Vagina (tissue), 2 donors: ENCODE data around the gene IL1RL1. TPM values are rescaled to one million over a fixed set of nuclear protein-coding genes. Genes with fewer than 3 reads are reported as not detected.

Experiments
- DNase-seq, 2 donors: peaks; one replicate each; pipeline ENCODE4 v3.0.0-alpha.2; 2017; ENCODE audit errors: extremely low spot score in 2 of 2
- H3K27ac ChIP-seq: fragments of 200-600 bp; sonication (generic); one replicate; pipeline ENCODE4 v1.5.1; 2019
- H3K27me3 ChIP-seq: fragments of 200-600 bp; sonication (generic); one replicate; pipeline ENCODE4 v1.5.1; 2019
- H3K36me3 ChIP-seq, 2 donors: fragments of 200-600 bp; sonication (generic); one replicate each; pipeline ENCODE4 v1.5.1; 2017 to 2019
- H3K4me1 ChIP-seq: fragments of 200-600 bp; sonication (generic); one replicate; pipeline ENCODE4 v1.5.1; 2019
- H3K4me3 ChIP-seq, 2 donors: fragments of 200-600 bp; sonication (generic); 1 replicate in 1 of 2; 2 replicates in 1 of 2; pipeline ENCODE4 v1.5.1; 2016 to 2019
- H3K9me3 ChIP-seq: fragments of 200-600 bp; sonication (generic); one replicate; pipeline ENCODE4 v1.5.1; 2019
- CTCF ChIP-seq, 3 experiments: fragments of 450-650 bp in 2 of 3; fragments of 200-600 bp in 1 of 3; sonication (generic) in 1 of 3; IDR thresholded peaks; one replicate each; pipeline ENCODE4 v1.5.1; 2017 to 2019; ENCODE audit warnings: antibody characterized with exemption in 3 of 3, mild to moderate bottlenecking in 2 of 3, moderate library complexity in 2 of 3
- POLR2A ChIP-seq, 2 donors: fragments of 450-650 bp; IDR thresholded peaks; one replicate each; pipeline ENCODE4 v1.6.1; 2017; ENCODE audit warnings: antibody characterized with exemption in 2 of 2, mild to moderate bottlenecking in 2 of 2, moderate library complexity in 2 of 2
- POLR2AphosphoS5 ChIP-seq, 2 donors: sonication (generic); formaldehyde crosslinking; IDR thresholded peaks; one replicate each; pipeline ENCODE4 v1.9.0; 2017; ENCODE audit warnings: antibody characterized with exemption in 2 of 2, mild to moderate bottlenecking in 2 of 2, low read depth in 1 of 2; ENCODE audit not compliant: insufficient read depth in 1 of 2
- intact Hi-C: fragments of 100-400 bp; cut with DNase I; formaldehyde crosslinking; loops from one replicate; pipeline ENCODE4 v1.15.1; 2023
- total RNA-seq: library from RNA; depleted of rRNA; stranded (reverse); fragments of >200 nt; gene quantifications from one replicate; pipeline ENCODE4 v1.2.3, GENCODE V29; 2016

IL1RL1 gene
- total RNA-seq, 1 donor from 2014 or later, result 10.6 TPM

- peaks cover 8% of the 10 kb centered on the region for H3K4me1 ChIP-seq
- H3K36me3 ChIP-seq, result no peaks in the 10 kb centered on the region
- no peaks in the 10 kb centered on the region for H3K27me3 ChIP-seq
- intact Hi-C loops, result no loop called here
- no peak overlapping the region for H3K27ac ChIP-seq
- TF ChIP-seq CTCF (IDR thresholded peaks at IDR 0.05) (no peak), POLR2A (IDR thresholded peaks at IDR 0.05) (no peak), POLR2AphosphoS5 (IDR thresholded peaks at IDR 0.05; ENCODE audit: insufficient read depth in 1 of 2, low read depth in 1 of 2) (no peak)
- no peak overlapping the region for H3K4me3 ChIP-seq
- H3K9me3 ChIP-seq, result no peaks in the 10 kb centered on the region
- DNase-seq, result no peak
These were observed 29.4 kb downstream of the IL1RL1 start for GRCh38 chr2:102340778-102341177.

DNA sequence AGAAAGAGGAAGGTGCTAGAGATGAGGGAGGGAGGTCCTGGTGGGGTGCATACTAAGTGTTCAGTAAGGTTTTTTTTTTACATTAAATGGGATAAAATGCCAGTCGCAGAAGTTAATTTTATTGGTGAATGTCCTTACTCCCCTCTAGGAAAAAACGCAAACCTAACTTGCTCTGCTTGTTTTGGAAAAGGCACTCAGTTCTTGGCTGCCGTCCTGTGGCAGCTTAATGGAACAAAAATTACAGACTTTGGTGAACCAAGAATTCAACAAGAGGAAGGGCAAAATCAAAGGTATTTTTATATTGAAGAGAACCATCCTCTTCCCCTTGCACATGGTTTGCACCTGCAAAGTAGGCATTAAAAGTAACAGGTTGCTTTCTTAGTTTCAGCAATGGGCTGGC is 31.5 kb downstream of the IL1RL1 start:
- DNase-seq, result no peak
- TF ChIP-seq CTCF (IDR thresholded peaks at IDR 0.05), result peak in 1 of 3 experiments; percentile 13
- TF ChIP-seq POLR2A (IDR thresholded peaks at IDR 0.05), result no peak
- H3K4me1 ChIP-seq, result peaks cover 8% of the 10 kb centered on the region
- no peaks in the 10 kb centered on the region for H3K9me3 ChIP-seq
- intact Hi-C loops, result no loop called here
- no peaks in the 10 kb centered on the region for H3K36me3 ChIP-seq
- no peak overlapping the region for H3K27ac ChIP-seq
- H3K27me3 ChIP-seq, result no peaks in the 10 kb centered on the region
- H3K4me3 ChIP-seq, result no peak overlapping the region

DNA sequence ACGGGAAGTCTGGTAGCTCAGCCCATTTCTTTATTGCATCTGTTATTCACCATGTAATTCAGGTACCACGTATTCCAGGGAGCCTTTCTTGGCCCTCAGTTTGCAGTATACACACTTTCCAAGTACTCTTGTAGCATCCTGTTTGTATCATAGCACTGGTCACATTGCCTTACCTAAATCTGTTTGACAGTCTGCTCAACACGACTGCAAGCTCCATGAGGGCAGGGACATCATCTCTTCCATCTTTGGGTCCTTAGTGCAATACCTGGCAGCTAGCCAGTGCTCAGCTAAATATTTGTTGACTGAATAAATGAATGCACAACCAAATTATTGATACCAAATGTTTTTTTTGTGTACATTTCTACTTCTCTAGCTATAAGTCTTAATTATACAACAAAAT is 33.0 kb downstream of the IL1RL1 start:
- TF ChIP-seq CTCF (IDR thresholded peaks at IDR 0.05), result no peak
- no peak for TF ChIP-seq POLR2AphosphoS5 (IDR thresholded peaks at IDR 0.05; ENCODE audit: insufficient read depth in 1 of 2, low read depth in 1 of 2)
- no peak for TF ChIP-seq POLR2A (IDR thresholded peaks at IDR 0.05)
- no peaks in the 10 kb centered on the region for H3K36me3 ChIP-seq
- H3K27me3 ChIP-seq, result no peaks in the 10 kb centered on the region
- H3K4me1 ChIP-seq, result peaks cover 8% of the 10 kb centered on the region
- DNase-seq, result no peak
- no peaks in the 10 kb centered on the region for H3K9me3 ChIP-seq
- H3K27ac ChIP-seq, result no peak overlapping the region
- intact Hi-C loops, result no loop called here
- no peak overlapping the region for H3K4me3 ChIP-seq

GRCh38 chr2:102345329-102345920 is 34.1 kb downstream of the IL1RL1 start:
- intact Hi-C loops, result no loop called here
- H3K9me3 ChIP-seq, result no peaks in the 10 kb centered on the region
- no peaks in the 10 kb centered on the region for H3K36me3 ChIP-seq
- no peak for DNase-seq
- H3K27me3 ChIP-seq, result no peaks in the 10 kb centered on the region
- no peak overlapping the region for H3K27ac ChIP-seq
- no peak overlapping the region for H3K4me3 ChIP-seq
- H3K4me1 ChIP-seq, result peaks cover 8% of the 10 kb centered on the region
- TF ChIP-seq POLR2A (IDR thresholded peaks at IDR 0.05), result no peak
- no peak for TF ChIP-seq CTCF (IDR thresholded peaks at IDR 0.05)
- no peak for TF ChIP-seq POLR2AphosphoS5 (IDR thresholded peaks at IDR 0.05; ENCODE audit: insufficient read depth in 1 of 2, low read depth in 1 of 2)

- Histone ChIP-seq H3K27ac (no peak overlapping the region), H3K9me3 (no peaks in the 10 kb centered on the region), H3K36me3 (no peaks in the 10 kb centered on the region), H3K4me1 (peaks cover 8% of the 10 kb centered on the region), H3K4me3 (no peak overlapping the region), H3K27me3 (no peaks in the 10 kb centered on the region)
- intact Hi-C loops, result no loop called here
- TF ChIP-seq POLR2AphosphoS5 (IDR thresholded peaks at IDR 0.05; ENCODE audit: insufficient read depth in 1 of 2, low read depth in 1 of 2), result no peak
- TF ChIP-seq POLR2A (IDR thresholded peaks at IDR 0.05), result no peak
- no peak for TF ChIP-seq CTCF (IDR thresholded peaks at IDR 0.05)
- DNase-seq, result no peak
These were observed 35.2 kb downstream of the IL1RL1 start for GRCh38 chr2:102346381-102347130.
